IPS-18a (cell line): ENCODE data around the gene GDF10.
A peak's percentile ranks its signal among the peaks of the same experiment; 100 is the strongest.

Source experiments
- H3K27ac ChIP-seq: one replicate; pipeline ENCODE4 v1.5.1; 2013; ENCODE audit warnings: low read length
- H3K27me3 ChIP-seq: one replicate; pipeline ENCODE4 v1.6.1; 2013; ENCODE audit warnings: mild to moderate bottlenecking, low read length; ENCODE audit not compliant: control insufficient read depth, insufficient read depth
- H3K36me3 ChIP-seq: one replicate; pipeline ENCODE4 v1.6.1; 2013; ENCODE audit warnings: low read depth, low read length; ENCODE audit not compliant: control insufficient read depth
- H3K4me1 ChIP-seq: one replicate; pipeline ENCODE4 v1.6.1; 2013; ENCODE audit warnings: low read depth, low read length; ENCODE audit not compliant: control insufficient read depth
- H3K4me3 ChIP-seq: one replicate; pipeline ENCODE4 v1.5.1; 2013; ENCODE audit warnings: low read length
- H3K9ac ChIP-seq: one replicate; pipeline ENCODE4 v1.6.1; 2013; ENCODE audit warnings: mild to moderate bottlenecking, low read length, moderate library complexity
- H3K9me3 ChIP-seq: one replicate; pipeline ENCODE4 v1.6.1; 2013; ENCODE audit warnings: low read depth, low read length; ENCODE audit not compliant: control insufficient read depth

GDF10 gene

GRCh38 chr10:47299611-47300428, at the start of gene GDF10:
Gene GDF10, plus strand, starts transcription at chr10:47300197. Its CDS starts 455 bp downstream, at chr10:47300652.
- Histone ChIP-seq H3K27me3 (peaks cover 41% of the 10 kb centered on the region), H3K4me3 (peak within 1 kb of the TSS; percentile 53), H3K36me3 (no peaks in the 10 kb centered on the region), H3K4me1 (peaks cover 13% of the 10 kb centered on the region), H3K27ac (no peak within 1 kb of the TSS), H3K9me3 (no peaks in the 10 kb centered on the region), H3K9ac (no peak within 1 kb of the TSS)

GRCh38 chr10:47252093-47252780, 47.8 kb upstream of the GDF10 start:
- no peak overlapping the region for H3K9ac ChIP-seq
- H3K27me3 ChIP-seq, result no peaks in the 10 kb centered on the region
- H3K4me3 ChIP-seq, result no peak overlapping the region
- H3K36me3 ChIP-seq, result no peaks in the 10 kb centered on the region
- H3K9me3 ChIP-seq, result no peaks in the 10 kb centered on the region
- H3K27ac ChIP-seq, result no peak overlapping the region
- no peaks in the 10 kb centered on the region for H3K4me1 ChIP-seq

- H3K4me1 ChIP-seq, result no peaks in the 10 kb centered on the region
- H3K36me3 ChIP-seq, result no peaks in the 10 kb centered on the region
- no peaks in the 10 kb centered on the region for H3K9me3 ChIP-seq
- no peaks in the 10 kb centered on the region for H3K27me3 ChIP-seq
- no peak overlapping the region for H3K27ac ChIP-seq
- H3K9ac ChIP-seq, result no peak overlapping the region
- H3K4me3 ChIP-seq, result no peak overlapping the region
These were observed 46.9 kb upstream of the GDF10 start for GRCh38 chr10:47253030-47253637.

- no peaks in the 10 kb centered on the region for H3K27me3 ChIP-seq
- H3K9me3 ChIP-seq, result no peaks in the 10 kb centered on the region
- no peak overlapping the region for H3K9ac ChIP-seq
- no peaks in the 10 kb centered on the region for H3K4me1 ChIP-seq
- no peak overlapping the region for H3K4me3 ChIP-seq
- H3K27ac ChIP-seq, result no peak overlapping the region
- no peaks in the 10 kb centered on the region for H3K36me3 ChIP-seq
These were observed 46.2 kb upstream of the GDF10 start for GRCh38 chr10:47253651-47254375.

GRCh38 chr10:47254611-47255010, 45.4 kb upstream of the GDF10 start:
- H3K9ac ChIP-seq, result no peak overlapping the region
- no peaks in the 10 kb centered on the region for H3K27me3 ChIP-seq
- no peak overlapping the region for H3K4me3 ChIP-seq
- no peaks in the 10 kb centered on the region for H3K4me1 ChIP-seq
- no peaks in the 10 kb centered on the region for H3K36me3 ChIP-seq
- no peaks in the 10 kb centered on the region for H3K9me3 ChIP-seq
- no peak overlapping the region for H3K27ac ChIP-seq

- H3K4me1 ChIP-seq, result no peaks in the 10 kb centered on the region
- no peak overlapping the region for H3K27ac ChIP-seq
- H3K4me3 ChIP-seq, result no peak overlapping the region
- H3K36me3 ChIP-seq, result no peaks in the 10 kb centered on the region
- H3K27me3 ChIP-seq, result no peaks in the 10 kb centered on the region
- no peaks in the 10 kb centered on the region for H3K9me3 ChIP-seq
- H3K9ac ChIP-seq, result no peak overlapping the region
These were observed 44.8 kb upstream of the GDF10 start for GRCh38 chr10:47255033-47255813.

- H3K27ac ChIP-seq, result no peak overlapping the region
These were observed 44.1 kb upstream of the GDF10 start for GRCh38 chr10:47255866-47256265.

GRCh38 chr10:47256751-47257336, 43.2 kb upstream of the GDF10 start:
- no peaks in the 10 kb centered on the region for H3K4me1 ChIP-seq
- H3K9me3 ChIP-seq, result no peaks in the 10 kb centered on the region
- no peaks in the 10 kb centered on the region for H3K36me3 ChIP-seq
- no peak overlapping the region for H3K9ac ChIP-seq
- no peak overlapping the region for H3K27ac ChIP-seq
- no peak overlapping the region for H3K4me3 ChIP-seq
- H3K27me3 ChIP-seq, result no peaks in the 10 kb centered on the region

More at GRCh38 chr10:47255866-47256265, 44.1 kb upstream of the GDF10 start:
- H3K36me3 ChIP-seq, result no peaks in the 10 kb centered on the region
- H3K27me3 ChIP-seq, result no peaks in the 10 kb centered on the region
- no peak overlapping the region for H3K9ac ChIP-seq
- H3K4me1 ChIP-seq, result no peaks in the 10 kb centered on the region
- no peak overlapping the region for H3K4me3 ChIP-seq
- no peaks in the 10 kb centered on the region for H3K9me3 ChIP-seq

GRCh38 chr10:47257396-47258120, 42.4 kb upstream of the GDF10 start:
- Histone ChIP-seq H3K9me3 (no peaks in the 10 kb centered on the region), H3K9ac (no peak overlapping the region), H3K27ac (no peak overlapping the region), H3K27me3 (no peaks in the 10 kb centered on the region), H3K36me3 (no peaks in the 10 kb centered on the region), H3K4me1 (no peaks in the 10 kb centered on the region), H3K4me3 (no peak overlapping the region)

- no peaks in the 10 kb centered on the region for H3K27me3 ChIP-seq
- H3K9ac ChIP-seq, result no peak overlapping the region
- no peaks in the 10 kb centered on the region for H3K9me3 ChIP-seq
- no peak overlapping the region for H3K4me3 ChIP-seq
- no peak overlapping the region for H3K27ac ChIP-seq
- no peaks in the 10 kb centered on the region for H3K36me3 ChIP-seq
- H3K4me1 ChIP-seq, result no peaks in the 10 kb centered on the region
These were observed 41.1 kb upstream of the GDF10 start for GRCh38 chr10:47258921-47259320.
